ENCODE results near the gene MCEE. TPM values are rescaled to one million over a fixed set of nuclear protein-coding genes. Genes with fewer than 3 reads are reported as not detected.
"Not testable (repeated sequence)": the region's sequence is repeated elsewhere in the genome, so short reads cannot be mapped to it uniquely, and the experiment has no call there.

Gene MCEE
- total RNA-seq, 2 donors from 2014 or later: 17.2 to 27.5 TPM

DNA sequence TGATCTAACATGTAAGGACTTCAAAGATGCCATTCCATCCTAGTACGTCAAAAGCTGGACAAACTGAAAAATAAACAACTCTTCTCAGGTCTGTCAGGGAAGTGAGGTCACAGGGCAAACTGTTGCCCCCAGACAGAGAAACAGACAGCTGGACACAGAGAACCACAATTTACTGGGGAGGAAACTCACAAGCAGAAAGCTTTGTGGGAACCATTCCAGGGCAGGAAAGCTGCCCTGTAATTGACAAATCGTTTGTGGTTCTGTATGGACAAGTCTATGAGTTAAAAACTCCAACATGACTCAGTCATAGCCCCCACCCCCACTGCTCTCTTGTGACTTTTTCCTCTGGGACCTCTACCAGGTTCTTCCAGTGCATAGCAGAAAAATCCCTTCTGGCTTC, 28.4 kb downstream of the MCEE start:
- H3K4me1 ChIP-seq: no peaks in the 10 kb centered on the region
- TF ChIP-seq, protein P1, sequence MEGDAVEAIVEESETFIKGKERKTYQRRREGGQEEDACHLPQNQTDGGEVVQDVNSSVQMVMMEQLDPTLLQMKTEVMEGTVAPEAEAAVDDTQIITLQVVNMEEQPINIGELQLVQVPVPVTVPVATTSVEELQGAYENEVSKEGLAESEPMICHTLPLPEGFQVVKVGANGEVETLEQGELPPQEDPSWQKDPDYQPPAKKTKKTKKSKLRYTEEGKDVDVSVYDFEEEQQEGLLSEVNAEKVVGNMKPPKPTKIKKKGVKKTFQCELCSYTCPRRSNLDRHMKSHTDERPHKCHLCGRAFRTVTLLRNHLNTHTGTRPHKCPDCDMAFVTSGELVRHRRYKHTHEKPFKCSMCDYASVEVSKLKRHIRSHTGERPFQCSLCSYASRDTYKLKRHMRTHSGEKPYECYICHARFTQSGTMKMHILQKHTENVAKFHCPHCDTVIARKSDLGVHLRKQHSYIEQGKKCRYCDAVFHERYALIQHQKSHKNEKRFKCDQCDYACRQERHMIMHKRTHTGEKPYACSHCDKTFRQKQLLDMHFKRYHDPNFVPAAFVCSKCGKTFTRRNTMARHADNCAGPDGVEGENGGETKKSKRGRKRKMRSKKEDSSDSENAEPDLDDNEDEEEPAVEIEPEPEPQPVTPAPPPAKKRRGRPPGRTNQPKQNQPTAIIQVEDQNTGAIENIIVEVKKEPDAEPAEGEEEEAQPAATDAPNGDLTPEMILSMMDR (IDR thresholded peaks at IDR 0.05): no peak
- H3K36me3 ChIP-seq: no peaks in the 10 kb centered on the region
- no peak overlapping the region for H3K27ac ChIP-seq
- no peaks in the 10 kb centered on the region for H3K27me3 ChIP-seq
- H3K4me3 ChIP-seq: no peak overlapping the region
- DNase-seq (ENCODE audit: low spot score): no peak
- no peaks in the 10 kb centered on the region for H3K9me3 ChIP-seq

GRCh38 chr2:71100195-71100964, 29.6 kb downstream of the MCEE start:
- DNase-seq (ENCODE audit: low spot score): peak; percentile 69
- Histone ChIP-seq H3K27ac (no peak overlapping the region), H3K4me1 (no peaks in the 10 kb centered on the region), H3K36me3 (no peaks in the 10 kb centered on the region), H3K4me3 (no peak overlapping the region), H3K27me3 (no peaks in the 10 kb centered on the region), H3K9me3 (no peaks in the 10 kb centered on the region)
- TF ChIP-seq, protein P1 (IDR thresholded peaks at IDR 0.05): peak; percentile 46 to 71

DNA sequence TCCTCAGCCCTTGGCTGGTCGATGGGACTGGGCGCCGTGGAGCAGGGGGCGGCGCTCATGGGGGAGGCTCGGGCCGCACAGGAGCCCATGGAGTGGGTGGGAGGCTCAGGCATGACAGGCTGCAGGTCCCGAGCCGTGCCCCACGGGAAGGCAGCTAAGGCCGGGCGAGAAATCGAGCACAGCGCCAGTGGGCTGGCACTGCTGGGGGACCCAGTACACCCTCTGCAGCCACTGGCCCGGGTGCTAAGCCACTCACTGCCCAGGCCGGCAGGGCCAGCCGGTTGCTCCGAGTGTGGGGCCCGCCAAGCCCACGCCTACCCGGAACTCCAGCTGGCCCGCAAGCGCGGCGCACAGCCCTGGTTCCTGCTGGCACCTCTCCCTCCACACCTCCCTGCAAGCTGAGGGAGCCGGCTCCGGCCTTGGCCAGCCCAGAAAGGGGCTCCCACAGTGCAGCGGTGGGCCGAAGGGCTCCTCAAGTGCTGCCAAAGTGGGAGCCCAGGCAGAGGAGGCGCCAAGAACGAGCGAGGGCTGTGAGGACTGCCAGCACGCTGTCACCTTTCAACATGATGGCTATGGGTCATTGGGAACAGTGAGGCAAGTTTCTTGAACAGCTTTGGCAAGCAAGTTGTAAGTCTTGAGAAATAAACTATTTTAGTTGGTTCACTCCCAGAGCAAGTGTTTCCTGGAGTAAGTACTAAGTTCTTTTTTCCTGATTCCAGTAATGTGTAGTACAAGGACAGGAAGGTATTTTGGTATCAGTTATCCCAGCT, 37.4 kb downstream of the MCEE start:
- not testable (repeated sequence) for H3K9me3 ChIP-seq; H3K4me3 ChIP-seq; H3K27ac ChIP-seq; H3K27me3 ChIP-seq; DNase-seq (ENCODE audit: low spot score); H3K36me3 ChIP-seq; H3K4me1 ChIP-seq

- not testable (repeated sequence) for H3K36me3 ChIP-seq; DNase-seq (ENCODE audit: low spot score); H3K4me1 ChIP-seq; H3K4me3 ChIP-seq; H3K27me3 ChIP-seq; H3K27ac ChIP-seq; H3K9me3 ChIP-seq
These were observed 38.2 kb downstream of the MCEE start for GRCh38 chr2:71091808-71092207.

DNA sequence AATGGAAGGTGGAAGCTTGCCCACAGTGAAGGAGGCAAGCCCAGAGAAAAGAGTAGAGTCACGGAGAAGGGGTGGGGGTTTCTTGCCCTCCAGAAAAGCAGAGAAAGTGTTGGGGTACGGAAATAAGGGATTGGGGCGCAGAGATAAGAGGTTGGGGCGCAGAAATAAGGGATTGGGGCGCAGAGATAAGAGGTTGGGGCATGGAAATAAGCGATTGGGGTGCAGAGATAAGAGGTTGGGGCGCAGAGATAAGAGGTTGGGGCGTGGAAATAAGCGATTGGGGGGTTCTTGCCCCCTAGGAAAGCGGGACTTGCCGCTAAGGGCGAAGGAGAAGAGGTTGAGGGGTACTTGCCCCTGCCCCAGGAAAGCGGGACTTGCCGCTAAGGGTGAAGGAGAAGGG, 40.6 kb downstream of the MCEE start:
- DNase-seq (ENCODE audit: low spot score); H3K4me1 ChIP-seq; H3K27ac ChIP-seq; H3K36me3 ChIP-seq; H3K4me3 ChIP-seq; H3K27me3 ChIP-seq; H3K9me3 ChIP-seq: not testable (repeated sequence)

GRCh38 chr2:71085325-71086003, 44.6 kb downstream of the MCEE start:
- not testable (repeated sequence) for DNase-seq (ENCODE audit: low spot score); H3K9me3 ChIP-seq; H3K36me3 ChIP-seq; H3K4me3 ChIP-seq; H3K4me1 ChIP-seq; H3K27me3 ChIP-seq; H3K27ac ChIP-seq

DNA sequence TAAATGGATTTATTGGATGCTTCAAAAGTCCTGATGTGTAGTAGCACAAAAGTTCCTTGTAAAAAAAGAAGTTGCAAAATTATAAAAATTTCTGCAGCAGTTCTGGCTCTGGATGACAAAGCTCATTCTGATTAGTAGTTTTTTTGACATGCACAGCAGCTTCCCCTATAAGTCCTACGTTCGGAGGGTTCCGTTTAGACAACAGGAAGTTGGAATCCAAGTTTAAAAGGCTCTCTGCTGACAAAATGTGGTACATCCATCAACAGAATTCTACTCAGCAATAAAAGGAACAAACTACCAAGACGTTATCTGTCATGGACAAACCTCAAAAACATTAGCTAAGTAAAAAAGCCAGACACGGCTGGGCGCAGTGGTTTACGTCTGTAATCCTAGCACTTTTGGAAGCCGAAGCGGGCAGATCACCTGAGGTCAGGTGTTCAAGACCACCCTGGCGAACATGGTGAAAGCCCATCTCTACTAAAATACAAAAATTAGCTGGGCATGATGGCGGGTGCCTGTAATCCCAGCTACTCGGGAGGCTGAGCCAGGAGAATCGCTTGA, 46.2 kb downstream of the MCEE start:
- H3K4me1 ChIP-seq; H3K27ac ChIP-seq; H3K36me3 ChIP-seq; H3K4me3 ChIP-seq; DNase-seq (ENCODE audit: low spot score); H3K9me3 ChIP-seq; H3K27me3 ChIP-seq: not testable (repeated sequence)

- not testable (repeated sequence) for H3K4me1 ChIP-seq; H3K27ac ChIP-seq; DNase-seq (ENCODE audit: low spot score); H3K36me3 ChIP-seq; H3K9me3 ChIP-seq; H3K4me3 ChIP-seq; H3K27me3 ChIP-seq
These were observed 46.7 kb downstream of the MCEE start for GRCh38 chr2:71083297-71083696.
